Caki2 (cell line): ENCODE measurements around the gene IMPDH1. TPM values are rescaled to one million over a fixed set of nuclear protein-coding genes. Genes with fewer than 3 reads are reported as not detected.
A peak's percentile ranks its signal among the peaks of the same experiment; 100 is the strongest.

Source experiments
- DNase-seq: peaks from one replicate; pipeline ENCODE4 v3.0.0-alpha.2; 2015; ENCODE audit warnings: low read depth
- in situ Hi-C: cut with HindIII; loops from 2 replicates; pipeline ENCODE4 v1.10.0; 2016; ENCODE audit warnings: low sequenced_read_pairs, low pct_unique_long_range_greater_than_20kb, mixed read lengths
- total RNA-seq: library from RNA; depleted of rRNA; stranded (reverse); fragments of >200 nt; shearing (Covaris generic); gene quantifications from 2 replicates; pipeline ENCODE4 v1.2.3, GENCODE V29; 2014; ENCODE audit warnings: low replicate concordance

Gene IMPDH1
- total RNA-seq, 1 experiment from 2014 or later, result 65.4 TPM

- in situ Hi-C loops, result no loop called here
- DNase-seq, result no peak
These were observed 27.9 kb upstream of the IMPDH1 start for GRCh38 chr7:128437426-128438332.

DNA sequence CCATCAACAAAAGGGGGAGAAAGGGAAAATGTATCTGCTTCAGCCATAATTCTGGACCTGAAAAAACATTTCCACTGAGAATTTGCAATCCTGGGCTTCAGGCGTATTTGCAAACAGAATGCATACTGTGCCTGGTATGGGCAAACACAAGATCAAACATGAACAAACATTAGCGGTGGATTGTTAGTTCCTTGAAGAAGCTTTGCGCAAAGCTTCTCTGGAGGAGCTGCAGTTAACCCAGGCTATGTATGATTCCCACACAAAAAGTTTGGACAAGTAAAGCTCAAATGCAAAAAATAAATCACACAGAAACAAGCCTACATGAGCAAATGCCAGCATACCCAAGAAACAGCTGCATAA, 25.5 kb upstream of the IMPDH1 start:
- no peak for DNase-seq
- in situ Hi-C loops, result no loop called here

- in situ Hi-C loops, result no loop called here
- no peak for DNase-seq
These were observed 24.9 kb upstream of the IMPDH1 start for GRCh38 chr7:128434413-128435326.

DNA sequence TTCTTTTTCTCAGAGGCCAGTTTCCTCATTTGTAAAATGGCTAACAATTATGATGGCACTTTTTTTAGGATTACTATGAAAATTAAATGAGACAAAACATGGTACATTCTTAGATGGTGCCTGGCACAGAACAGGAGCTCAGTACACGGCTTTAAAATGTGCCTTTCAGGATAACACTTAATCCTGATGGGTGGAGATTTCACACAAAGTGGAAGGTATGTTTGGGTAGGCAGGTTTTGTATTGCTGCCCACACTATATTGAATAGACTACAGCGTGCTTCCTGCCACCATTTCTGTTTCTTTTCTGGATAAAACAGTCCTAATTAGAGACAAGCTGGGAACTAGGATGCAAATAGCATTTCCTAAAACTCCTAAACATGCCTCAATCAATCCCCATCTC, 22.0 kb upstream of the IMPDH1 start:
- DNase-seq, result no peak
- in situ Hi-C loops, result no loop called here

DNA sequence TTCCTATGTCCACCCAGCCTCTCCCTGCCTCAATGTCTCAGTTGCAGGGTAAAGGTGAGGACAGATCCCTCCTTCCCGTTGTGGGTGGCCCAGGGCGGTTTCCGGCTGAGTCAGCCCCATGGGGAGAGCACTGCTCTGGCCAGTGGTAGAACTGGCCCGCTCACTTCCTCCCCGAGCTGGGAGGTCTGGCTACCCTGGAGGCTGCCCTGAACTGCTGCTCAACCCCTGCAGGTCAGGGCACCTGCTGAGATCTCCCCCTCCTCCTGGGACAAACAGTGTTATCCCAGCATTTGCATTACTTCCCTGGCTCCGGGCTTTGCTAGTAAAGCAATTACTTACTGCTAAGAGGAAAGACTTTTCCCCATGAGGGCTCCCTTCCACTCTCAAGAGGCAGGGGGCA, 21.4 kb upstream of the IMPDH1 start:
- in situ Hi-C loops, result no loop called here
- DNase-seq, result no peak

GRCh38 chr7:128430207-128430606, 20.4 kb upstream of the IMPDH1 start:
- in situ Hi-C loops, result no loop called here
- no peak for DNase-seq

DNA sequence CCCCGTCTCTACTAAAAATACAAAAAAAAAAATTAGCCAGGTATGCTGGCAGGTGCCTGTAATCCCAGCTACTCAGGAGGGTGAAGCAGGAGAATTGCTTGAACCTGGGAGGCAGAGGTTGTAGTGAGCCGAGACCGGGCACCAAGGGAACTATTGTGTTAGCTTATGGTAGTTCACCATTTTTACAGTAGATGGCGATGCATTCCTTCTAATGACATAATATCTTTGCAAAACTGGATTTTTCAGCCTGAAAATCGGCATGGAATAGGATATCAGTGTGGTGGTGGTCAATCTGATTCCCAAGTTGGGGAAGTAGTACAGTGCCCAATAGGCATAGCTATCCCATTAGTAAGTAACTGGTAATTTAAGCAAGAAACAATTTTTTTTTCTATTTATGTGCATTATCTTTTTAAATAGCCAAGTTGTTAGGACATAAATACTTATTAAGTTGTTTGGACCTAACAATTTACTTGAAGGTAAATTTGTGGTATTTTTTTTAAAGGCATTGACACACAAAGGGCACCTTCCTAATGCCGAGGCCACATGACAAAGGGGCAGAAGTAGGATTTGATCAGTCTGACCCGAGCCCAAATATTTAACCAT, 17.6 kb upstream of the IMPDH1 start:
- DNase-seq, result peak; percentile 25
- in situ Hi-C loops, result no loop called here

- in situ Hi-C loops, result no loop called here
- DNase-seq, result peak; percentile 33
These were observed 16.1 kb upstream of the IMPDH1 start for GRCh38 chr7:128425850-128426249.

DNA sequence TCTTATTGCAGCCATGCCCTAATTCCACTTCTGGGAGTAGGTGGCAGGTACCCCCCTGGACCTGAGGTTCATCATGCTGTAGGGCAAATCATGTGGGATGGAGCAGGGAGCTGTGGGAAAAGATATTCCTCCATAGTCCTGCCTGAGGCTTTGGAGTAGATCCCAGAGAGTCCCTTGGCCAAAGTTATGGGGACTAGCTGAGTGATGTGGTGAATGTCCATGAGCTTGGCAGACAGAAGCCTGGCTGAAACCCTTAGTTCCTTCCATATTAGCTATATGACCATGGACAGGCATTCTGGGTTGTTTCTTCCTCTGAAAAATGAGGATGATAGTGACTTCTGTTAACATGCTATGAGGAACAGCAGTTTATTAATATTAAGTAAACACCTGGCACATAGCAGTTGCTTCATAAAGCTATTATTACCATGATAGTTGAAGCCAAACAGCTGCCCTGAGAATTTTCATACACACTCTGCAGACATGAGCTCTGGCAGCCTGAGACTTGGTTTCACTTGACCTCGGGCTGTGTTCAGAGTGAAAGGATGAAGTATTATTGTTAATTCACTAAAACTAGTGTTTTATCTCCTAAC, 15.0 kb upstream of the IMPDH1 start:
- in situ Hi-C loops, result no loop called here
- DNase-seq, result no peak

DNA sequence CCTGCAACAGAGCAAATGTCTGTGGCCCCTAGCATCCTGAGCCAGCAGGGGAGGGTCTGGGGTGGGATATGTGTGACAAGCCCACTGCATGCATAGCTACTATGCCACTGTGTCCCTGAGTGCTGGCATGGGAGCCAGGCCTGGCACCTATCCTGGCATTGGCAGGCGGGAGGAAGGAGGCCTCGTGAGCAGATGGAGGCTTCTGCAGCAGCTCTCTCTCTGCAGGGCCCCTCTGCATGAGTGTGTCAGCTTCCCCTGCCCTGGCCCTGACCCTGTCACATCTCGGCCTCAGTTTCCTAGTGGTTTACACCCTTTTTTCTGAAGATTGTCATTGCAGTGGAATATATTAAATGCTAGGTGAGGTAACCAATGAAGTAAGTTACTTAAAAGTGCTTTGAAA, 13.1 kb upstream of the IMPDH1 start:
- DNase-seq, result no peak
- in situ Hi-C loops, result no loop called here

- in situ Hi-C loops, result no loop called here
These were observed 12.3 kb upstream of the IMPDH1 start for GRCh38 chr7:128422037-128422436.

GRCh38 chr7:128421384-128421783, 11.6 kb upstream of the IMPDH1 start:
- in situ Hi-C loops, result no loop called here
- DNase-seq, result no peak

More at GRCh38 chr7:128422037-128422436, 12.3 kb upstream of the IMPDH1 start:
- DNase-seq, result no peak

- in situ Hi-C loops, result no loop called here
- DNase-seq, result no peak
These were observed 11.0 kb upstream of the IMPDH1 start for GRCh38 chr7:128420773-128421172.

GRCh38 chr7:128419257-128419656, 9.5 kb upstream of the IMPDH1 start:
- in situ Hi-C loops, result no loop called here

DNA sequence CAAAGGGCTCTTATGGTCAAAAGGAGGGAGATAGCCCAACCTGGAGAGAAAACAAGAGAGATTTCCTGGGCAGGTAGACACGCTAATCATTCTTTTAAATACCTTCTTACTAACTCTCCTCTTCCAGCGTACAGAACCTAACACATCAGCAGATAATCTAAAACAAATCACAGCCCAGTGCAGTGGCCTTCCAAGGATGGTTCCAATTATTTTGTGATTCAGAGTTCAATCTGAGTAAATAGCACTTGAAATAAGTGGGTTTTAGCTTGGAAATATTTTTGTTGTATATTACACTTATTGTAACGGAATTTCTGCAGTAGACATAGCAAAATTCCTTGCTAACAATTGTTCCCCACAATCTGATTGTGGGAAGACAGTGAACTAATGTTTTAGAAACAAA, 7.3 kb upstream of the IMPDH1 start:
- in situ Hi-C loops, result no loop called here
- no peak for DNase-seq

More at GRCh38 chr7:128419257-128419656, 9.5 kb upstream of the IMPDH1 start:
- no peak for DNase-seq

GRCh38 chr7:128415217-128415785, 5.5 kb upstream of the IMPDH1 start:
- no peak for DNase-seq
- in situ Hi-C loops, result no loop called here

GRCh38 chr7:128410451-128410753, 620 bp upstream of the IMPDH1 start:
- DNase-seq, result no peak
- in situ Hi-C loops, result no loop called here
